Gastrocnemius medialis (tissue), 4 donors: ENCODE data around the gene PPFIA4.

Source experiments
- POLR2A ChIP-seq, 2 donors: fragments of 450-650 bp; IDR thresholded peaks; one replicate each; pipeline ENCODE4 v1.6.1; 2017; ENCODE audit warnings: antibody characterized with exemption in 2 of 2, mild to moderate bottlenecking in 2 of 2, moderate library complexity in 2 of 2
- TF ChIP-seq, protein P1 (sequence below), 5 experiments: fragments of 450-650 bp in 3 of 5; fragments of 200-600 bp in 2 of 5; sonication (generic) in 2 of 5; IDR thresholded peaks in 4 of 5; conservative IDR thresholded peaks in 1 of 5; 1 replicate in 4 of 5; 2 replicates in 1 of 5; pipeline ENCODE4 v1.5.1; 2016 to 2019; ENCODE audit warnings: antibody characterized with exemption in 5 of 5, mild to moderate bottlenecking in 3 of 5, moderate library complexity in 3 of 5

GRCh38 chr1:203026666-203027663, 674 bp downstream of the PPFIA4 start:
- TF ChIP-seq, protein P1, sequence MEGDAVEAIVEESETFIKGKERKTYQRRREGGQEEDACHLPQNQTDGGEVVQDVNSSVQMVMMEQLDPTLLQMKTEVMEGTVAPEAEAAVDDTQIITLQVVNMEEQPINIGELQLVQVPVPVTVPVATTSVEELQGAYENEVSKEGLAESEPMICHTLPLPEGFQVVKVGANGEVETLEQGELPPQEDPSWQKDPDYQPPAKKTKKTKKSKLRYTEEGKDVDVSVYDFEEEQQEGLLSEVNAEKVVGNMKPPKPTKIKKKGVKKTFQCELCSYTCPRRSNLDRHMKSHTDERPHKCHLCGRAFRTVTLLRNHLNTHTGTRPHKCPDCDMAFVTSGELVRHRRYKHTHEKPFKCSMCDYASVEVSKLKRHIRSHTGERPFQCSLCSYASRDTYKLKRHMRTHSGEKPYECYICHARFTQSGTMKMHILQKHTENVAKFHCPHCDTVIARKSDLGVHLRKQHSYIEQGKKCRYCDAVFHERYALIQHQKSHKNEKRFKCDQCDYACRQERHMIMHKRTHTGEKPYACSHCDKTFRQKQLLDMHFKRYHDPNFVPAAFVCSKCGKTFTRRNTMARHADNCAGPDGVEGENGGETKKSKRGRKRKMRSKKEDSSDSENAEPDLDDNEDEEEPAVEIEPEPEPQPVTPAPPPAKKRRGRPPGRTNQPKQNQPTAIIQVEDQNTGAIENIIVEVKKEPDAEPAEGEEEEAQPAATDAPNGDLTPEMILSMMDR (IDR thresholded peaks at IDR 0.05 in 4 of 5, conservative IDR thresholded peaks at IDR 0.05 in 1 of 5): peak in 1 of 5 experiments; percentile 25
- peak in 1 of 2 donors; percentile 34 for TF ChIP-seq POLR2A (IDR thresholded peaks at IDR 0.05)
